GM12872 (cell line): ENCODE data around the gene MAML2.

Source experiments
- CTCF ChIP-seq: IDR thresholded peaks from 3 replicates; pipeline ENCODE4 v1.5.1; 2011; ENCODE audit warnings: low read depth, mild to moderate bottlenecking, low read length, moderate library complexity; ENCODE audit not compliant: insufficient read depth

The MAML2 gene

DNA sequence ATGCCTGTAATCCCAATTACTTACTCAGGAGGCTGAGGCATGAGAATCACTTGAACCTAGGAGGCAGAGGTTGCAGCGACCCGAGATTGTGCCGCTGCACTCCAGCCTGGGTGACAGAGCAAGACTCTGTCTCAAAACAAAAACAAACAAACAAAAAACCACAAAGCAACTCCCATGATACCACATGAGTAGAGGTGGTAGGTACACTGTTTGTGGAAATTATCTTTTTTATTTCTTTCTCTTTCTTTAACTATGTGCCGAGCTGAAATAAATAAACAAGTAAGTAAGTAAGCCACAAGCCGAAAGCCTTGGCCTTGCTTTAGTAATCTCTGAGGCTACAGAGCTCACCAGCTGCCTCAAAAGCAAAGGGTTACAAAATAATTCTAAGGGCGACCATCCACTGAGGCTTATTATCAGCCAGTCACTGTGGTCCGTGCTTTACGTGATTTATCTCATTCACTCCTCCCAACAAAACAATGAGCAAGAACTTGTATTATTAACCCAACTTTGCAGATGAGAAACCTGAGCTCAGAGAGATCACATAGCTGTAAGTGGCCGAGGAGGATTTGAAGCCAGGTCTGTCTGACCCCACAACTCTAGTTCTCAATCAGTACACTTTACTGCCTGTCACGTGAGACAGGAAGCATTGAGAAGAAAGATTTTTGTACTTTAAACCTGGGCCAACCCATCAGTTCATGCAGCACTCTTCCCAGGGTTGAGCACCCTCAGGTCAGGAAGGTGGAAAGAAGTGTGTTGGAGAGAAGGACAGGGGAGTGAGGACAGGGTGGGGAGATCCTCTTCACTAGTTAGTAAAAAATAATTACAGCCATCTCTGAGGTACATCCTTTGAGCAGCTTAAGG, 349.3 kb downstream of the MAML2 start:
- no peak for TF ChIP-seq CTCF

- no peak for TF ChIP-seq CTCF
These were observed 351.4 kb downstream of the MAML2 start for GRCh38 chr11:95991545-95991944.

DNA sequence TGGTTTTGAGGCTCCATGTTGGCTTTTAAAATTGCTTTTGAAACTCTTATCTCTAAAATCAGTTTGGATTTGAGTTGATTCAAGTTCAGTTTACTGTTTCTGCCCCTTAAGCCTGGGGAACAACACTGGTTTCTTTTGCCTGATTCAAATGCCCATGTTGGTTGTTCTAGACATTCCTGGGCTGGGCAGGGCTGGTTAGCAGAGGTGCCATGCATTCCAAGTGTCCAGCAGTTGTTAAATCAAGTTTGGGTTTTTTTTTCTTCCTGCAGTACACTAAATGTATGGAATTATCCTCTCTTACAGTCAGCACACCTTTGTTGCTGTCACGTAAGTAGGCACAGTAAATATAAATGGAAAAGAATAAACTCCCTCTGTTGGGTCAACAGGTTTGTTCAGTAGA, 351.9 kb downstream of the MAML2 start:
- TF ChIP-seq CTCF: no peak

DNA sequence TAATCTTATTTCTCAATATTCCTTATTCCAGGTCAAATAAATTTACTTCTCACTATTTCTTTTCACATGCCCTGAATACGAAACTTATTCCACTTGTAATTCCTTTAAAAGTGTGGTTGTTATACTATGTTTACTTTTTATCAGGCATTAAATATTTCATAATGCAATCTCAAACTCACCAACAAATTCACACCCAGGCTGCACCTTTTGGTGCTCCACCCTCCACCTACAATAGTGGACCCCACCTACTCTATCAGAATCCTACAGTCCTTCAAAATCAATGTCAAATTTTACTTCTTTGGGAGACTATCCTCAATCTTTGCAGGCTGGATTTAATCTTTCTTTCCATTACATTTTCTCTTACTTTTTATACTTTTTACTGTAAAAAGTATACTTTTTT, 353.2 kb downstream of the MAML2 start:
- TF ChIP-seq CTCF: no peak

DNA sequence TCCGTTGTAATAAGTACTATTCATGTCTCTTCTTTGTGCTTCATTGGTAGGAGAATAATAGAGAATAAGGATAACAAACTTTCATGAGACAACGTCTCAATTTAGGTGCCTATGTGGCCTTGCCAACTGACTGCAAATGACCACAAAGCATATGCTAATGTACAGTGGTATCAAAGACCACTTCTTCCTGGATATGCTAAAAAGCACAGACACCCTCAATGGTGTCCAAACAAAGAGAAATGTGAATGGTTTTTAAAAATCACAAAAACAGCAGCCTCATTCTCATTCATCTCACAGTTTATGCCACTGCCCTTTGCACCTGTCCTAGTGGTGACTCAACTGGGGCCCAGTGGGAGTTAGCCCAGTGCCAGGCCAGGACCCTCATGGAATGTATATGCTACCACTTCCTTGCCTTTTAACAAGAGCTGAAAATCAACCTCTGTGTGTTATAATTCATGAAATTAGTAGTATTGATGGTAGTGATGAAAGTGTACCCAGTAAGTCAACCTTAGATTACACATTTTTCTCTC, 353.9 kb downstream of the MAML2 start:
- TF ChIP-seq CTCF: no peak

DNA sequence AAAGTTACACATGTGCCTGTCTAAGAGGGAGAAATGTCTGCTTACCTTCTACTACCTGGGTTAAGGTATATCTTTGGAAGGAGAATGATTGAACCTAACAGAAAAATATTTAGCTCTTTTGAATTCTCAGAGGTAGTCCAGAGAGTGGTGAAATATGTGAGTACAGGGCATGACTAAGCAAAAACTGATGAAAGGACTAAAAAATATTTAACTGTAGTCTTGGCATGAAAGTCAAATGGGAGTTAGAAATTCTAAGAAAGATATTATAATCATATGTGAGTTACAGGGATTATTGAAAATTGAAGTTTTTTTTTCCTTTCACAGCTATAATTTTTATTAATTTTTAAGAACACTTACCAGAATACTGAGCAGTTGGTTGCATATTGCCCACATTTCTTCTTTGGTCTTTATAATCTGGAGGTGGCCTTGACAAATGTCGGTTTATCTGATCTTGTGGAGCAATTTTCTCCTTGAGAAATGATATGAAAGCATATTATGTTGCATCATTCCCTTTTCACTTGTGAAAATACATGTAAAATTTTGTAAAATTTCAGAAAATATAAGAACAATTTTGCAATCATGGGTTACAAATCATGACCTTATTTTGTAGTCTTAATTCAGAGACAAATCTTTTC, 357.7 kb downstream of the MAML2 start:
- TF ChIP-seq CTCF: no peak

DNA sequence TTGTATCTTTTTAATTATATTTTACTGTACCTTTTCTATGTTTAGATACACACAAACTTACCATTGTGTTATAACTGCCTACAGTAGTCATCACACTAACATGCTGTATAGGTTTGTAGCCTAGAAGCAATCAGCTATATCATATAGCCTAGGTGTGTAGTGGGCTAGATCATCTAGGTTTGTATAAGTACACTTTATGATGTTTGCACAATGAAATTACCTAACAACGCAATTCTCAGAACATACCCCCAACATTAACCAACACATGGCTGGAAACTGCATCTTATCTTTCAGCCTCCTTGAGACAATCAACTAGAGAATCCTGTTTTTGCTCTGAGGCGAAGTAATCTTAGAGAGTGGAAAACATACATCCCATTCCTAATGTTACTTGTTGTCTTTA, 358.9 kb downstream of the MAML2 start:
- TF ChIP-seq CTCF: no peak
